ENCODE results near the gene KIF5A.
"Not testable (repeated sequence)": the region's sequence is repeated elsewhere in the genome, so short reads cannot be mapped to it uniquely, and the experiment has no call there.

The KIF5A gene

GRCh38 chr12:57549909-57550640 lies at the start of gene KIF5A:
KIF5A (plus strand) TSS chr12:57550044; CDS start chr12:57550272, 228 bp downstream.
- peak; percentile 30 for DNase-seq (ENCODE audit: low read depth)

- no peak for DNase-seq (ENCODE audit: low read depth)
These were observed 49.6 kb upstream of the KIF5A start for GRCh38 chr12:57500213-57500612.

GRCh38 chr12:57502311-57502969 lies 47.4 kb upstream of the KIF5A start:
- not testable (repeated sequence) for DNase-seq (ENCODE audit: low read depth)

GRCh38 chr12:57506541-57506940 lies 43.3 kb upstream of the KIF5A start:
- DNase-seq (ENCODE audit: low read depth) = not testable (repeated sequence)

- DNase-seq (ENCODE audit: low read depth) = not testable (repeated sequence)
These were observed 42.0 kb upstream of the KIF5A start for GRCh38 chr12:57507796-57508195.

- no peak for DNase-seq (ENCODE audit: low read depth)
These were observed 38.7 kb upstream of the KIF5A start for GRCh38 chr12:57511161-57511560.

GRCh38 chr12:57511588-57512325 lies 38.1 kb upstream of the KIF5A start:
- no peak for DNase-seq (ENCODE audit: low read depth)

- no peak for DNase-seq (ENCODE audit: low read depth)
These were observed 37.2 kb upstream of the KIF5A start for GRCh38 chr12:57512665-57513064.

- no peak for DNase-seq (ENCODE audit: low read depth)
These were observed 36.6 kb upstream of the KIF5A start for GRCh38 chr12:57513266-57513665.

- DNase-seq (ENCODE audit: low read depth) = not testable (repeated sequence)
These were observed 36.2 kb upstream of the KIF5A start for GRCh38 chr12:57513677-57514076.

- not testable (repeated sequence) for DNase-seq (ENCODE audit: low read depth)
These were observed 35.6 kb upstream of the KIF5A start for GRCh38 chr12:57514246-57514645.

GRCh38 chr12:57514720-57515407 lies 35.0 kb upstream of the KIF5A start:
- no peak for DNase-seq (ENCODE audit: low read depth)

GRCh38 chr12:57515408-57515933 lies 34.4 kb upstream of the KIF5A start:
- DNase-seq (ENCODE audit: low read depth) = no peak

GRCh38 chr12:57515934-57516541 lies 33.8 kb upstream of the KIF5A start:
- DNase-seq (ENCODE audit: low read depth) = no peak

GRCh38 chr12:57516617-57517153 lies 33.2 kb upstream of the KIF5A start:
- DNase-seq (ENCODE audit: low read depth) = no peak

GRCh38 chr12:57517187-57517586 lies 32.7 kb upstream of the KIF5A start:
- DNase-seq (ENCODE audit: low read depth) = no peak

GRCh38 chr12:57517718-57518117 lies 32.1 kb upstream of the KIF5A start:
- not testable (repeated sequence) for DNase-seq (ENCODE audit: low read depth)

GRCh38 chr12:57518176-57518919 lies 31.5 kb upstream of the KIF5A start:
- no peak for DNase-seq (ENCODE audit: low read depth)

- DNase-seq (ENCODE audit: low read depth) = no peak
These were observed 30.7 kb upstream of the KIF5A start for GRCh38 chr12:57518920-57519795.

GRCh38 chr12:57519796-57520052 lies 30.1 kb upstream of the KIF5A start:
- DNase-seq (ENCODE audit: low read depth) = no peak

Data from stimulated activated CD8-positive, alpha-beta memory T cell treated with anti-CD3 and anti-CD28 coated beads, Interleukin-15, amount 100 ng/mL, for 24 hours (primary cell).